ENCODE results near the gene UBE2V1.

UBE2V1 gene

GRCh38 chr20:50146732-50147662 is 34.0 kb upstream of the UBE2V1 start:
- H3K4me1 ChIP-seq (ENCODE audit: low read depth, poor library complexity, severe bottlenecking): peaks cover 3% of the 10 kb centered on the region
- H3K4me3 ChIP-seq (IDR thresholded peaks at IDR 0.05; ENCODE audit: insufficient read depth, low read depth, low read length): no peak overlapping the region
- no peaks in the 10 kb centered on the region for H3K36me3 ChIP-seq (ENCODE audit: insufficient read depth)
- peaks cover 10% of the 10 kb centered on the region; the same call in 1 of the 2 replicates for H3K79me2 ChIP-seq (ENCODE audit: insufficient read depth, low read depth)
- H3K27ac ChIP-seq: no peak overlapping the region
- H4K20me1 ChIP-seq (ENCODE audit: insufficient read depth): no peaks in the 10 kb centered on the region
- H3K4me2 ChIP-seq: no peak overlapping the region
- H3K27me3 ChIP-seq (ENCODE audit: insufficient read depth, low read depth): no peaks in the 10 kb centered on the region
- H2AFZ ChIP-seq (ENCODE audit: low read depth): no peak overlapping the region
- TF ChIP-seq CTCF (conservative IDR thresholded peaks at IDR 0.05; ENCODE audit: low read depth, low read length): no peak
- no peak overlapping the region for H3K9ac ChIP-seq

- H3K4me2 ChIP-seq: no peak overlapping the region
- H4K20me1 ChIP-seq (ENCODE audit: insufficient read depth): no peaks in the 10 kb centered on the region
- no peaks in the 10 kb centered on the region for H3K4me1 ChIP-seq (ENCODE audit: low read depth, poor library complexity, severe bottlenecking)
- no peaks in the 10 kb centered on the region for H3K36me3 ChIP-seq (ENCODE audit: insufficient read depth)
- no peak overlapping the region for H2AFZ ChIP-seq (ENCODE audit: low read depth)
- no peak overlapping the region for H3K27ac ChIP-seq
- peaks cover 9% of the 10 kb centered on the region; the same call in 1 of the 2 replicates for H3K79me2 ChIP-seq (ENCODE audit: insufficient read depth, low read depth)
- H3K4me3 ChIP-seq (IDR thresholded peaks at IDR 0.05; ENCODE audit: insufficient read depth, low read depth, low read length): no peak overlapping the region
- no peaks in the 10 kb centered on the region for H3K27me3 ChIP-seq (ENCODE audit: insufficient read depth, low read depth)
- no peak overlapping the region for H3K9ac ChIP-seq
- TF ChIP-seq CTCF (conservative IDR thresholded peaks at IDR 0.05; ENCODE audit: low read depth, low read length): no peak
Measured at GRCh38 chr20:50146214-50146613, 33.3 kb upstream of the UBE2V1 start.

- no peak for TF ChIP-seq CTCF (conservative IDR thresholded peaks at IDR 0.05; ENCODE audit: low read depth, low read length)
- Histone ChIP-seq H3K9ac (no peak overlapping the region), H3K4me1 (ENCODE audit: low read depth, poor library complexity, severe bottlenecking) (no peaks in the 10 kb centered on the region), H3K36me3 (ENCODE audit: insufficient read depth) (no peaks in the 10 kb centered on the region), H2AFZ (ENCODE audit: low read depth) (no peak overlapping the region), H4K20me1 (ENCODE audit: insufficient read depth) (no peaks in the 10 kb centered on the region), H3K4me3 (IDR thresholded peaks at IDR 0.05; ENCODE audit: insufficient read depth, low read depth, low read length) (no peak overlapping the region), H3K79me2 (ENCODE audit: insufficient read depth, low read depth) (peaks cover 6% of the 10 kb centered on the region; the same call in 1 of the 2 replicates), H3K27ac (no peak overlapping the region), H3K4me2 (no peak overlapping the region), H3K27me3 (ENCODE audit: insufficient read depth, low read depth) (no peaks in the 10 kb centered on the region)
Measured at GRCh38 chr20:50145566-50145965, 32.6 kb upstream of the UBE2V1 start.

- no peak overlapping the region for H3K9ac ChIP-seq
- H3K4me2 ChIP-seq: no peak overlapping the region
- peaks cover 6% of the 10 kb centered on the region; the same call in 1 of the 2 replicates for H3K79me2 ChIP-seq (ENCODE audit: insufficient read depth, low read depth)
- H3K36me3 ChIP-seq (ENCODE audit: insufficient read depth): no peaks in the 10 kb centered on the region
- no peaks in the 10 kb centered on the region for H4K20me1 ChIP-seq (ENCODE audit: insufficient read depth)
- no peak overlapping the region for H2AFZ ChIP-seq (ENCODE audit: low read depth)
- TF ChIP-seq CTCF (conservative IDR thresholded peaks at IDR 0.05; ENCODE audit: low read depth, low read length): no peak
- no peak overlapping the region for H3K27ac ChIP-seq
- H3K4me3 ChIP-seq (IDR thresholded peaks at IDR 0.05; ENCODE audit: insufficient read depth, low read depth, low read length): no peak overlapping the region
- H3K27me3 ChIP-seq (ENCODE audit: insufficient read depth, low read depth): no peaks in the 10 kb centered on the region
- H3K4me1 ChIP-seq (ENCODE audit: low read depth, poor library complexity, severe bottlenecking): no peaks in the 10 kb centered on the region
Measured at GRCh38 chr20:50144362-50144761, 31.4 kb upstream of the UBE2V1 start.
